ENCODE results near the gene MYZAP.

Gene MYZAP

GRCh38 chr15:57596978-57597377 is 5.3 kb downstream of the MYZAP start:
- no peak for TF ChIP-seq CTCF (IDR thresholded peaks at IDR 0.05; ENCODE audit: control insufficient read depth, extremely low read depth, insufficient read depth)
- peak; percentile 61 for DNase-seq (ENCODE audit: low read depth)
- no peak overlapping the region for H3K4me3 ChIP-seq (ENCODE audit: low read depth, low read length)

DNA sequence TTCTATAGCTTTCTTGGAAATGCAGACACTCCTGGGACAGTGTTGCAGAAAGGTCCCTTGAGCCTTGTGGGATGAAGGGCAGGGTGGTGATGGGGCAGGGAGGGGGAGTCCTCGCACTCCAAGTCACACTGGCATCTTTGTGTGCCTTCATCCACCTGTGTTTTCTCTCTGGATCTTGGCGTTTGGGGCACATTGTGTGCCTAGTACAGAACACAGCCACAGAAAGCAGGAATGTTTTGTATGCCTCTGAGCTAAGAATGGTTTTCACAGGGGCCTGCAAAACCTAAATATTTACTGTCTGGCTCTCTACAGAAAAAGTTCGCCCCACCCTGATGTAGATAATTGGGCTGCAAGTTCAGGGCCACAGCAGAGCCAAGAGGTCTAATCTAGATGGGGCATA is 5.7 kb downstream of the MYZAP start:
- TF ChIP-seq CTCF (IDR thresholded peaks at IDR 0.05; ENCODE audit: control insufficient read depth, extremely low read depth, insufficient read depth), result no peak
- DNase-seq (ENCODE audit: low read depth), result no peak
- H3K4me3 ChIP-seq (ENCODE audit: low read depth, low read length), result no peak overlapping the region

DNA sequence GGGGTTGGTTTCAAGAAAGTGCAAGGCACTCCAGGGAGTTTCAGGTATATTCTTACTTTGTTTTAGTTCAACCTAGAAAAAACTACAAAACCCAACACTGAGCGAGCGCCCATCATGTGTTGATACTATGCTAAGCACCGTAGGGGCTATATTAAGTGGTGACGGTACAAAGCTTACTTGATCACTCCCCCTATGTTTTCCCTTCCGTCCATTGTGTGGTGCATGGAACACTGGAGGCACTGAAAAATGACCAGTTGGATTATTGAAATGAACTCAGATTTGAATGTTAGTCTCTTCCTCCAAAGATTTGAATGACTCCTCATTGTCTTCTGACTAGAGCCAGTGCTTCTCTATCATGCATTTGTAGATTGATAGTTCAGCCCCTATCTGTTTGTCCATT is 6.6 kb downstream of the MYZAP start:
- no peak for DNase-seq (ENCODE audit: low read depth)
- no peak for TF ChIP-seq CTCF (IDR thresholded peaks at IDR 0.05; ENCODE audit: control insufficient read depth, extremely low read depth, insufficient read depth)
- no peak overlapping the region for H3K4me3 ChIP-seq (ENCODE audit: low read depth, low read length)

DNA sequence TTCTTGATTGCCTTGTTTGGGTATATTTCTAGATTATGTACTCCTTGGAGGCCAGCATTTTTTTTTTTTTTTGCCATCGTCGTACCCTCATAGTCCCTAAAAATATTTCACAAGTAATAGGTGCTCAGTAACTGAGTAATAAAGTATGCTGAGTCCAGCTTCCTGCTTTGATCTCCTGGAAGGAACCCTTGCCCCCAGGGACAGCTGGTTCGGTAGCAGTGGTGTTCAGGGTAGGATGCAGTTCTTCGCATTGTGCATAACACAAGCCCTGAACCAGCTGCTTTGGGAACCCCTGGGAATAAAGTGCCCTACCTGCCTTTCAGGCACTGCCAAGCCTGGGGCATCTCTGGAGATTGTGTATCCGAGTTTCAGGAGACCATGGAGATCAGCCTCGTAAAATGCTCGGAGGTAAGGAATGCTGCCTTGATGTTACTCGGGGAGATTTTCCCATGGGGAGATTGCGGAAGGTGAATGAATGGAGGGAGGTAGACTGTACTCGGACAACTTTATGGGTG is 7.6 kb downstream of the MYZAP start:
- no peak for DNase-seq (ENCODE audit: low read depth)
- TF ChIP-seq CTCF (IDR thresholded peaks at IDR 0.05; ENCODE audit: control insufficient read depth, extremely low read depth, insufficient read depth), result no peak

DNA sequence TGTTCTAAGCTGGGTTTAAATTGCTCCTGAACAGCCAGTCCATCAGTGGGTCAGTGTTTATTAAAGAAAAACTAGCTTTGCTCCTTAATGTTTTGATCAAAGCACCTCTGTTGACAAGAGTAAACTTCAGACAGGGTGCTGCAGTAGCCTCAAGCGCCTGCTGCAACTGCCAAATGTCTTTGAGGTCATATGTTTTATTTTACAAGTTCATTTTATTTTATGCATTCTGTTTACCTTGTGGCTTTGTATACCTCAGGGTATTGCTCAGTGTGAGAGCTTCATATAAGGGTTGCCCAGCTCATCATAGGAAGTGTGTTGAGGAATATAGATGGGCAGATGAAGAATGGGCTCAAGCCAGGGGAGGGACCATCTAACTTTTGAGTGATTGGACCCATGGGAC is 8.5 kb downstream of the MYZAP start:
- DNase-seq (ENCODE audit: low read depth), result peak; percentile 68
- H3K4me3 ChIP-seq (ENCODE audit: low read depth, low read length), result no peak overlapping the region
- TF ChIP-seq CTCF (IDR thresholded peaks at IDR 0.05; ENCODE audit: control insufficient read depth, extremely low read depth, insufficient read depth), result no peak

More for the DNA sequence above, 7.6 kb downstream of the MYZAP start:
- no peak overlapping the region for H3K4me3 ChIP-seq (ENCODE audit: low read depth, low read length)

- no peak for DNase-seq (ENCODE audit: low read depth)
- no peak overlapping the region for H3K4me3 ChIP-seq (ENCODE audit: low read depth, low read length)
- no peak for TF ChIP-seq CTCF (IDR thresholded peaks at IDR 0.05; ENCODE audit: control insufficient read depth, extremely low read depth, insufficient read depth)
Observed at GRCh38 chr15:57604507-57604906, 12.8 kb downstream of the MYZAP start.

GRCh38 chr15:57605491-57605890 is 13.8 kb downstream of the MYZAP start:
- no peak for DNase-seq (ENCODE audit: low read depth)
- TF ChIP-seq CTCF (IDR thresholded peaks at IDR 0.05; ENCODE audit: control insufficient read depth, extremely low read depth, insufficient read depth), result no peak
- H3K4me3 ChIP-seq (ENCODE audit: low read depth, low read length), result no peak overlapping the region
